H1 (cell line): Measurements from ENCODE around the gene NGFR.

Source experiments
- ASH2L ChIP-seq: fragments of 200-600, 300-600 bp; sonication (generic); IDR thresholded peaks from one replicate; pipeline ENCODE4 v1.7.1; 2017; ENCODE audit warnings: low read length
- CTCF ChIP-seq, 3 experiments: IDR thresholded peaks; 1 replicate in 2 of 3; 2 replicates in 1 of 3; pipeline versions ENCODE4 v1.5.1 to v1.6.1; 2011; ENCODE audit warnings: low read length in 3 of 3, mild to moderate bottlenecking in 3 of 3, inconsistent platforms in 2 of 3, low read depth in 1 of 3, moderate library complexity in 1 of 3; ENCODE audit not compliant: insufficient read depth in 1 of 3; ENCODE audit errors: control extremely low read depth in 1 of 3
- EGR1 ChIP-seq: IDR thresholded peaks from 2 replicates; pipeline ENCODE4 v1.6.1; 2011; ENCODE audit warnings: low read depth, low read length, borderline replicate concordance
- EP300 ChIP-seq, 2 experiments: IDR thresholded peaks; 1 replicate in 1 of 2; 2 replicates in 1 of 2; pipeline ENCODE4 v1.6.1; 2011 to 2012; ENCODE audit warnings: low read depth in 2 of 2, low read length in 2 of 2, mild to moderate bottlenecking in 2 of 2, borderline replicate concordance in 1 of 2, inconsistent platforms in 1 of 2, moderate library complexity in 1 of 2
- EZH2 ChIP-seq: fragments of 200-600 bp; sonication (generic); IDR thresholded peaks from 2 replicates; pipeline ENCODE4 v1.7.1; 2012; ENCODE audit warnings: low read depth, mild to moderate bottlenecking, moderate library complexity, low read length, inconsistent platforms; ENCODE audit not compliant: severe bottlenecking
- GTF2F1 ChIP-seq: IDR thresholded peaks from 2 replicates; pipeline ENCODE4 v1.6.1; 2012; ENCODE audit warnings: low read depth, low read length, improper control_type of control experiment, borderline replicate concordance
- POLR2A ChIP-seq, 2 experiments: IDR thresholded peaks; 1 replicate in 1 of 2; 2 replicates in 1 of 2; pipeline ENCODE4 v1.6.1; 2011; ENCODE audit warnings: low read depth in 2 of 2, low read length in 2 of 2, mild to moderate bottlenecking in 2 of 2; ENCODE audit errors: control extremely low read depth in 1 of 2
- RAD21 ChIP-seq, 2 experiments: IDR thresholded peaks in 1 of 2; conservative IDR thresholded peaks in 1 of 2; 2 replicates each; pipeline ENCODE4 v1.6.1; 2011; ENCODE audit warnings: low read depth in 2 of 2, low read length in 2 of 2, improper control_type of control experiment in 1 of 2, inconsistent platforms in 1 of 2, mild to moderate bottlenecking in 1 of 2, moderate library complexity in 1 of 2

- TF ChIP-seq CTCF (IDR thresholded peaks at IDR 0.05; ENCODE audit: control extremely low read depth in 1 of 3, insufficient read depth in 1 of 3, low read depth in 1 of 3, low read length in 3 of 3) (no peak), EP300 (IDR thresholded peaks at IDR 0.05; ENCODE audit: borderline replicate concordance in 1 of 2, low read depth in 2 of 2, low read length in 2 of 2) (no peak), ASH2L (no peak), EZH2 (no peak), RAD21 (IDR thresholded peaks at IDR 0.05 in 1 of 2, conservative IDR thresholded peaks at IDR 0.05 in 1 of 2; ENCODE audit: low read depth in 2 of 2, low read length in 2 of 2) (no peak), POLR2A (IDR thresholded peaks at IDR 0.05; ENCODE audit: control extremely low read depth in 1 of 2, low read depth in 2 of 2, low read length in 2 of 2) (no peak), GTF2F1 (no peak), EGR1 (no peak)
Measured at GRCh38 chr17:49525831-49526741, 31.0 kb downstream of the NGFR start.
